Fibroblast of lung (primary cell): Measurements from ENCODE around the gene ACAN. TPM values are rescaled to one million over a fixed set of nuclear protein-coding genes. Genes with fewer than 3 reads are reported as not detected.

Experiments used
- DNase-seq, 2 donors: peaks; one replicate each; pipeline versions ENCODE4 v3.0.0 to v3.0.0-alpha.2; 2010; ENCODE audit warnings: low read depth in 2 of 2
- H2AFZ ChIP-seq: 2 replicates; pipeline ENCODE4 v1.5.1; 2012; ENCODE audit warnings: low read length, control low read depth, inconsistent platforms
- H3K27ac ChIP-seq: 2 replicates; pipeline ENCODE4 v1.5.1; 2011; ENCODE audit warnings: low read length, control low read depth; ENCODE audit not compliant: insufficient read depth
- H3K27me3 ChIP-seq: 2 replicates; pipeline ENCODE4 v1.5.1; 2011; ENCODE audit warnings: mild to moderate bottlenecking, low read length; ENCODE audit not compliant: control insufficient read depth, insufficient read depth
- H3K36me3 ChIP-seq: 2 replicates; pipeline ENCODE4 v1.5.1; 2011; ENCODE audit warnings: low read length; ENCODE audit not compliant: control insufficient read depth, insufficient read depth
- H3K4me1 ChIP-seq: 2 replicates; pipeline ENCODE4 v1.5.1; 2011; ENCODE audit warnings: low read length; ENCODE audit not compliant: control insufficient read depth, insufficient read depth; ENCODE audit errors: extremely low read depth
- H3K4me2 ChIP-seq: 2 replicates; pipeline ENCODE4 v1.5.1; 2011; ENCODE audit warnings: low read length, control low read depth; ENCODE audit not compliant: insufficient read depth; ENCODE audit errors: extremely low read depth
- H3K4me3 ChIP-seq, 4 experiments: fragments of 200-600 bp in 1 of 4; sonication (generic) in 1 of 4; replicated peaks in 1 of 4; 2 replicates each; pipeline ENCODE4 v1.5.1; 2011 to 2016; ENCODE audit warnings: low read length in 4 of 4, low read depth in 3 of 4, mild to moderate bottlenecking in 3 of 4, control low read depth in 2 of 4, inconsistent platforms in 1 of 4, mixed read lengths in 1 of 4; ENCODE audit not compliant: insufficient read depth in 1 of 4; ENCODE audit errors: control extremely low read depth in 1 of 4
- H3K79me2 ChIP-seq: 2 replicates; pipeline ENCODE4 v1.5.1; 2012; ENCODE audit warnings: mild to moderate bottlenecking, low read length, inconsistent platforms; ENCODE audit not compliant: control insufficient read depth, insufficient read depth
- H3K9ac ChIP-seq: 2 replicates; pipeline ENCODE4 v1.5.1; 2011; ENCODE audit warnings: mild to moderate bottlenecking, low read length, control low read depth; ENCODE audit not compliant: insufficient read depth
- H3K9me3 ChIP-seq: 2 replicates; pipeline ENCODE4 v1.5.1; 2012; ENCODE audit warnings: low read depth, low read length; ENCODE audit not compliant: control insufficient read depth, insufficient read depth
- H4K20me1 ChIP-seq: 2 replicates; pipeline ENCODE4 v1.5.1; 2011; ENCODE audit warnings: low read length; ENCODE audit not compliant: control insufficient read depth, insufficient read depth; ENCODE audit errors: extremely low read depth
- EZH2 ChIP-seq: IDR thresholded peaks from 2 replicates; pipeline ENCODE4 v1.5.1; 2012; ENCODE audit warnings: low read length, control low read depth, mild to moderate bottlenecking; ENCODE audit errors: missing control alignments
- polyA plus RNA-seq, 2 donors: library from polyadenylated mRNA; depleted of rRNA in 1 of 2; stranded (reverse) in 1 of 2; unstranded in 1 of 2; fragments of >200 nt; gene quantifications; 2 replicates each; pipeline ENCODE4 v1.2.1, GENCODE V29; 2011 to 2012; ENCODE audit warnings: missing spikeins in 1 of 2
- total RNA-seq: library from RNA; depleted of rRNA; stranded (reverse); fragments of >200 nt; gene quantifications from 2 replicates; pipeline ENCODE4 v1.2.1, GENCODE V29; 2014
- TF ChIP-seq, protein P1 (sequence below), 2 donors: IDR thresholded peaks in 1 of 2; conservative IDR thresholded peaks in 1 of 2; 1 replicate in 1 of 2; 2 replicates in 1 of 2; pipeline ENCODE4 v1.5.1; 2011 to 2012; ENCODE audit warnings: low read length in 2 of 2, control low read depth in 1 of 2, inconsistent platforms in 1 of 2, low read depth in 1 of 2, mild to moderate bottlenecking in 1 of 2

ACAN gene
- total and polyA plus RNA-seq, 2 donors (not counting 1 experiment from before 2014, with no cell fraction given), result under 0.01 to 3.0 TPM

GRCh38 chr15:88896333-88897033 is 93.2 kb downstream of the ACAN start:
- peaks cover 8% of the 10 kb centered on the region for H3K4me1 ChIP-seq
- DNase-seq, result no peak
- no peak overlapping the region for H3K9ac ChIP-seq
- peaks cover 3% of the 10 kb centered on the region for H3K36me3 ChIP-seq
- H3K27me3 ChIP-seq, result no peaks in the 10 kb centered on the region
- H3K4me3 ChIP-seq, result no peak overlapping the region
- H3K79me2 ChIP-seq, result no peaks in the 10 kb centered on the region
- TF ChIP-seq, protein P1, sequence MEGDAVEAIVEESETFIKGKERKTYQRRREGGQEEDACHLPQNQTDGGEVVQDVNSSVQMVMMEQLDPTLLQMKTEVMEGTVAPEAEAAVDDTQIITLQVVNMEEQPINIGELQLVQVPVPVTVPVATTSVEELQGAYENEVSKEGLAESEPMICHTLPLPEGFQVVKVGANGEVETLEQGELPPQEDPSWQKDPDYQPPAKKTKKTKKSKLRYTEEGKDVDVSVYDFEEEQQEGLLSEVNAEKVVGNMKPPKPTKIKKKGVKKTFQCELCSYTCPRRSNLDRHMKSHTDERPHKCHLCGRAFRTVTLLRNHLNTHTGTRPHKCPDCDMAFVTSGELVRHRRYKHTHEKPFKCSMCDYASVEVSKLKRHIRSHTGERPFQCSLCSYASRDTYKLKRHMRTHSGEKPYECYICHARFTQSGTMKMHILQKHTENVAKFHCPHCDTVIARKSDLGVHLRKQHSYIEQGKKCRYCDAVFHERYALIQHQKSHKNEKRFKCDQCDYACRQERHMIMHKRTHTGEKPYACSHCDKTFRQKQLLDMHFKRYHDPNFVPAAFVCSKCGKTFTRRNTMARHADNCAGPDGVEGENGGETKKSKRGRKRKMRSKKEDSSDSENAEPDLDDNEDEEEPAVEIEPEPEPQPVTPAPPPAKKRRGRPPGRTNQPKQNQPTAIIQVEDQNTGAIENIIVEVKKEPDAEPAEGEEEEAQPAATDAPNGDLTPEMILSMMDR (conservative IDR thresholded peaks at IDR 0.05 in 1 of 2, IDR thresholded peaks at IDR 0.05 in 1 of 2; ENCODE audit: low read depth in 1 of 2, low read length in 2 of 2), result no peak
- no peak for TF ChIP-seq EZH2
- no peaks in the 10 kb centered on the region for H4K20me1 ChIP-seq
- H3K27ac ChIP-seq, result no peak overlapping the region
- H2AFZ ChIP-seq, result no peak overlapping the region
- no peak overlapping the region for H3K4me2 ChIP-seq
- H3K9me3 ChIP-seq, result no peaks in the 10 kb centered on the region

GRCh38 chr15:88897142-88897455 is 93.9 kb downstream of the ACAN start:
- DNase-seq, result no peak
- Histone ChIP-seq H3K4me2 (no peak overlapping the region), H3K36me3 (peaks cover 8% of the 10 kb centered on the region), H3K27me3 (no peaks in the 10 kb centered on the region), H3K9me3 (no peaks in the 10 kb centered on the region), H3K4me3 (no peak overlapping the region), H4K20me1 (no peaks in the 10 kb centered on the region), H3K79me2 (no peaks in the 10 kb centered on the region), H2AFZ (no peak overlapping the region), H3K27ac (no peak overlapping the region), H3K4me1 (peaks cover 8% of the 10 kb centered on the region), H3K9ac (no peak overlapping the region)
- no peak for TF ChIP-seq EZH2
- TF ChIP-seq, protein P1 (conservative IDR thresholded peaks at IDR 0.05 in 1 of 2, IDR thresholded peaks at IDR 0.05 in 1 of 2; ENCODE audit: low read depth in 1 of 2, low read length in 2 of 2), result no peak

DNA sequence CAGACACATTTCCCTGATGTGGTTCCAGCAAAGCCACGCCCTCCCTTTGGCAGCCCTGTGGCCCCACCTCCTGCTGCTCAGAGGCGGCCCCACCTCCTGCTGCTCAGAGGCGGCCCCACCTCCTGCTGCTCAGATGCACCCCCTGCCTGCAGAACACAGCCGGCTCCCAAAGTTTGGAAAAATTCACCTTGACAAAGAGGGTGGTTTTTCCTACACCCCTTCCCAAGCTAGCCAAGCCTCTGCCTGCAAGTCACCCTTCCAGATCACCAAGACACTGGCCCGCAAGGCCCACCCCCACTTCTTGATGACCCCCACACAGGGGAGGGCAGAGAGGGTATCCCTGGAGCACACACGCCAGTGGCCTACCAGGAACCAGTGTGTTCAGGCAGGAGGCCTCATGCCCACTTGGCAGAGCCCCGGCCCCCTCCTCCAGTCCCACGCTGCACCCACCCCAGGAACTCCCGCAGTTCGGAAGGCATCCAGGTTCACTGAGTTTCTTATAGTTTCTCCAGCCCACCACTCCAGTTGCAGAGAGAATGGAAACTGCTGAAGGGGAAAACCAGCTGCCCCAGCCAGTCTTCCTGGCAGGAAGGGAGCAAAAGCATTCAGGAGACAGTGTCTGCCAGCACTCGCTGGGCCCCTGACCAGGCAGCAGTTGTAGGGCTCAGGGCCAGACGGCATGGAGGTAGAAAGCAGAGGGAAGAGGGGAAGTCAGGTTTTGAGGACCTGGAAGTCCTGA is 94.4 kb downstream of the ACAN start:
- no peaks in the 10 kb centered on the region for H3K9me3 ChIP-seq
- H3K27me3 ChIP-seq, result no peaks in the 10 kb centered on the region
- H3K36me3 ChIP-seq, result peaks cover 10% of the 10 kb centered on the region
- no peak overlapping the region for H3K4me2 ChIP-seq
- H3K4me1 ChIP-seq, result peaks cover 8% of the 10 kb centered on the region
- no peak overlapping the region for H3K9ac ChIP-seq
- H3K27ac ChIP-seq, result no peak overlapping the region
- H4K20me1 ChIP-seq, result no peaks in the 10 kb centered on the region
- H3K4me3 ChIP-seq, result no peak overlapping the region
- TF ChIP-seq EZH2, result no peak
- TF ChIP-seq, protein P1 (conservative IDR thresholded peaks at IDR 0.05 in 1 of 2, IDR thresholded peaks at IDR 0.05 in 1 of 2; ENCODE audit: low read depth in 1 of 2, low read length in 2 of 2), result peak; percentile 56 to 69
- peak; percentile 77 to 86 for DNase-seq
- H2AFZ ChIP-seq, result no peak overlapping the region
- no peaks in the 10 kb centered on the region for H3K79me2 ChIP-seq
